ENCODE data around the gene VARS2.
A peak's percentile ranks its signal among the peaks of the same experiment; 100 is the strongest.
"Not testable (repeated sequence)": the region's sequence is repeated elsewhere in the genome, so short reads cannot be mapped to it uniquely, and the experiment has no call there.

VARS2 gene

GRCh38 chr6:30914076-30914853 lies at the start of gene VARS2:
Gene VARS2 (plus strand): TSS chr6:30914238. CDS start chr6:30914837, 599 bp downstream.
- DNase-seq = peak; percentile 95

- DNase-seq = no peak
These were observed 49.7 kb upstream of the VARS2 start for GRCh38 chr6:30864325-30864724.

- not testable (repeated sequence) for DNase-seq
These were observed 44.7 kb upstream of the VARS2 start for GRCh38 chr6:30869241-30869749.

- no peak for DNase-seq
These were observed 43.5 kb upstream of the VARS2 start for GRCh38 chr6:30870546-30870945.

GRCh38 chr6:30871592-30872183 lies 42.4 kb upstream of the VARS2 start:
- no peak for DNase-seq

- no peak for DNase-seq
These were observed 40.8 kb upstream of the VARS2 start for GRCh38 chr6:30873137-30873640.

- DNase-seq = not testable (repeated sequence)
These were observed 40.2 kb upstream of the VARS2 start for GRCh38 chr6:30873795-30874194.

GRCh38 chr6:30875244-30876038 lies 38.6 kb upstream of the VARS2 start:
- DNase-seq = no peak

- peak; percentile 16 for DNase-seq
These were observed 37.9 kb upstream of the VARS2 start for GRCh38 chr6:30876039-30876730.

- peak; percentile 93 for DNase-seq
These were observed 36.4 kb upstream of the VARS2 start for GRCh38 chr6:30877419-30878262.

GRCh38 chr6:30879684-30880427 lies 34.2 kb upstream of the VARS2 start:
- DNase-seq = no peak

- DNase-seq = no peak
These were observed 33.3 kb upstream of the VARS2 start for GRCh38 chr6:30880698-30881252.

- no peak for DNase-seq
These were observed 32.4 kb upstream of the VARS2 start for GRCh38 chr6:30881392-30882203.

GRCh38 chr6:30882204-30882758 lies 31.8 kb upstream of the VARS2 start:
- no peak for DNase-seq

GRCh38 chr6:30882759-30883684 lies 31.0 kb upstream of the VARS2 start:
- no peak for DNase-seq

- peak; percentile 35 for DNase-seq
These were observed 30.1 kb upstream of the VARS2 start, which contains the start of gene DDR1 for GRCh38 chr6:30883685-30884520. Gene DDR1 (plus strand): TSS chr6:30884519. CDS start chr6:30888730, 4,211 bp downstream.
